Colonic mucosa (tissue), 4 donors: Measurements from ENCODE around the gene TSACC. TPM values are rescaled to one million over a fixed set of nuclear protein-coding genes. Genes with fewer than 3 reads are reported as not detected.
"Not testable (repeated sequence)": the region's sequence is repeated elsewhere in the genome, so short reads cannot be mapped to it uniquely, and the experiment has no call there.

Source experiments
- DNase-seq: peaks from one replicate; pipeline ENCODE4 v3.0.0-alpha.2; 2020
- H3K27ac ChIP-seq: fragments of 200-600 bp; one replicate; pipeline ENCODE4 v1.8.0; 2021
- H3K27me3 ChIP-seq: fragments of 200-600 bp; one replicate; pipeline ENCODE4 v1.8.0; 2021
- H3K36me3 ChIP-seq: fragments of 200-600 bp; one replicate; pipeline ENCODE4 v1.8.0; 2021
- H3K4me1 ChIP-seq: fragments of 200-600 bp; one replicate; pipeline ENCODE4 v1.8.0; 2021; ENCODE audit warnings: mild to moderate bottlenecking
- H3K4me3 ChIP-seq: fragments of 200-600 bp; one replicate; pipeline ENCODE4 v1.8.0; 2021
- H3K9ac ChIP-seq, 2 donors: one replicate each; pipeline ENCODE4 v1.7.0; 2013; ENCODE audit warnings: control low read depth in 2 of 2, low read depth in 2 of 2, low read length in 2 of 2
- H3K9me3 ChIP-seq: fragments of 200-600 bp; one replicate; pipeline ENCODE4 v1.8.0; 2021
- CTCF ChIP-seq: fragments of 200-600 bp; IDR thresholded peaks from one replicate; pipeline ENCODE4 v1.8.0; 2022; ENCODE audit warnings: antibody characterized with exemption, mild to moderate bottlenecking
- intact Hi-C: fragments of 100-400 bp; cut with DNase I; formaldehyde crosslinking; loops from one replicate; pipeline ENCODE4 v1.14.1; 2022
- total RNA-seq, 2 donors: library from RNA; stranded (reverse); fragmentation: NEBNext Ultra II Directional in 1 of 2; extraction: Animal tissue kit (Norgen Biotek cat#: 25700) in 1 of 2; gene quantifications; one replicate each; pipeline ENCODE4 v1.2.1, GENCODE V29; 2021
- donor health status: healthy.
- donor health status: DM: no; HTN: no; CAD: no.
- donor health status: DM: no; HTN: no; CAD: no.

Gene TSACC
- total RNA-seq, 2 donors from 2014 or later = not detected

GRCh38 chr1:156337052-156337887 is 1.1 kb upstream of the TSACC start:
- Histone ChIP-seq H3K27ac (peak overlapping the region; percentile 72), H3K4me1 (peaks cover 8% of the 10 kb centered on the region), H3K9me3 (no peaks in the 10 kb centered on the region), H3K9ac (peak overlapping the region; percentile 61 to 80), H3K36me3 (peaks cover 6% of the 10 kb centered on the region), H3K4me3 (peak overlapping the region; percentile 74), H3K27me3 (no peaks in the 10 kb centered on the region)
- intact Hi-C loops = no loop called here
- DNase-seq = peak; percentile 21
- TF ChIP-seq CTCF = no peak

- Histone ChIP-seq H3K4me3 (peak overlapping the region; percentile 74), H3K9me3 (no peaks in the 10 kb centered on the region), H3K27ac (peak overlapping the region; percentile 72), H3K9ac (peak overlapping the region; percentile 61 to 80), H3K4me1 (peaks cover 8% of the 10 kb centered on the region), H3K27me3 (no peaks in the 10 kb centered on the region), H3K36me3 (peaks cover 5% of the 10 kb centered on the region)
- TF ChIP-seq CTCF = no peak
- intact Hi-C loops = no loop called here
- no peak for DNase-seq
Observed at GRCh38 chr1:156337888-156338179, 492 bp upstream of the TSACC start.

GRCh38 chr1:156342166-156342955 is 4.0 kb downstream of the TSACC start:
- no peak for DNase-seq
- H3K4me1 ChIP-seq = no peaks in the 10 kb centered on the region

GRCh38 chr1:156344409-156344808 is 6.1 kb downstream of the TSACC start:
- Histone ChIP-seq H3K9ac (no peak overlapping the region), H3K27ac (no peak overlapping the region), H3K9me3 (no peaks in the 10 kb centered on the region), H3K27me3 (no peaks in the 10 kb centered on the region), H3K36me3 (no peaks in the 10 kb centered on the region), H3K4me1 (no peaks in the 10 kb centered on the region), H3K4me3 (no peak overlapping the region)
- intact Hi-C loops = no loop called here
- DNase-seq = no peak
- no peak for TF ChIP-seq CTCF

More at GRCh38 chr1:156342166-156342955, 4.0 kb downstream of the TSACC start:
- Histone ChIP-seq H3K36me3 (no peaks in the 10 kb centered on the region), H3K9ac (no peak overlapping the region), H3K27me3 (no peaks in the 10 kb centered on the region), H3K4me3 (no peak overlapping the region), H3K27ac (no peak overlapping the region), H3K9me3 (no peaks in the 10 kb centered on the region)
- no peak for TF ChIP-seq CTCF
- intact Hi-C loops = no loop called here

GRCh38 chr1:156346035-156346434 is 7.7 kb downstream of the TSACC start:
- H3K4me1 ChIP-seq, H3K36me3 ChIP-seq, DNase-seq, H3K9ac ChIP-seq, H3K4me3 ChIP-seq, H3K27ac ChIP-seq, H3K9me3 ChIP-seq, H3K27me3 ChIP-seq, intact Hi-C loops: not testable (repeated sequence)

- Histone ChIP-seq H3K27me3 (no peaks in the 10 kb centered on the region), H3K9ac (no peak overlapping the region), H3K9me3 (no peaks in the 10 kb centered on the region), H3K27ac (no peak overlapping the region), H3K4me3 (no peak overlapping the region), H3K36me3 (no peaks in the 10 kb centered on the region), H3K4me1 (no peaks in the 10 kb centered on the region)
- no peak for DNase-seq
- TF ChIP-seq CTCF = no peak
- intact Hi-C loops = no loop called here
Observed at GRCh38 chr1:156346636-156347035, 8.3 kb downstream of the TSACC start.
